C4-2B (cell line): ENCODE measurements around the gene P3H2.

ENCODE experiments used
- ZFX ChIP-seq: fragments of 450-650 bp; IDR thresholded peaks from 2 replicates; pipeline ENCODE4 v1.6.1; 2017
- TF ChIP-seq, protein P1 (sequence below): fragments of 450-650 bp; conservative IDR thresholded peaks from 2 replicates; pipeline ENCODE4 v1.5.1; 2017; ENCODE audit warnings: mild to moderate bottlenecking

- TF ChIP-seq, protein P1, sequence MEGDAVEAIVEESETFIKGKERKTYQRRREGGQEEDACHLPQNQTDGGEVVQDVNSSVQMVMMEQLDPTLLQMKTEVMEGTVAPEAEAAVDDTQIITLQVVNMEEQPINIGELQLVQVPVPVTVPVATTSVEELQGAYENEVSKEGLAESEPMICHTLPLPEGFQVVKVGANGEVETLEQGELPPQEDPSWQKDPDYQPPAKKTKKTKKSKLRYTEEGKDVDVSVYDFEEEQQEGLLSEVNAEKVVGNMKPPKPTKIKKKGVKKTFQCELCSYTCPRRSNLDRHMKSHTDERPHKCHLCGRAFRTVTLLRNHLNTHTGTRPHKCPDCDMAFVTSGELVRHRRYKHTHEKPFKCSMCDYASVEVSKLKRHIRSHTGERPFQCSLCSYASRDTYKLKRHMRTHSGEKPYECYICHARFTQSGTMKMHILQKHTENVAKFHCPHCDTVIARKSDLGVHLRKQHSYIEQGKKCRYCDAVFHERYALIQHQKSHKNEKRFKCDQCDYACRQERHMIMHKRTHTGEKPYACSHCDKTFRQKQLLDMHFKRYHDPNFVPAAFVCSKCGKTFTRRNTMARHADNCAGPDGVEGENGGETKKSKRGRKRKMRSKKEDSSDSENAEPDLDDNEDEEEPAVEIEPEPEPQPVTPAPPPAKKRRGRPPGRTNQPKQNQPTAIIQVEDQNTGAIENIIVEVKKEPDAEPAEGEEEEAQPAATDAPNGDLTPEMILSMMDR = no peak
- TF ChIP-seq ZFX = no peak
Measured at GRCh38 chr3:190036631-190037030, 84.1 kb downstream of the P3H2 start.
